ENCODE results near the gene NLN.

- no peak for TF ChIP-seq PPARA (CRISPR knock-in tag; IDR thresholded peaks at IDR 0.05; ENCODE audit: borderline replicate concordance)
- no peak for TF ChIP-seq ZFP30 (CRISPR knock-in tag; IDR thresholded peaks at IDR 0.05)
- TF ChIP-seq RARB (CRISPR knock-in tag; IDR thresholded peaks at IDR 0.05): no peak
- no peak for TF ChIP-seq SNAI2 (CRISPR knock-in tag; IDR thresholded peaks at IDR 0.05)
- TF ChIP-seq POU6F1 (CRISPR knock-in tag; IDR thresholded peaks at IDR 0.05; ENCODE audit: borderline replicate concordance, low read depth): no peak
- no peak for TF ChIP-seq ISL1 (CRISPR knock-in tag; IDR thresholded peaks at IDR 0.05)
- TF ChIP-seq, protein P1, sequence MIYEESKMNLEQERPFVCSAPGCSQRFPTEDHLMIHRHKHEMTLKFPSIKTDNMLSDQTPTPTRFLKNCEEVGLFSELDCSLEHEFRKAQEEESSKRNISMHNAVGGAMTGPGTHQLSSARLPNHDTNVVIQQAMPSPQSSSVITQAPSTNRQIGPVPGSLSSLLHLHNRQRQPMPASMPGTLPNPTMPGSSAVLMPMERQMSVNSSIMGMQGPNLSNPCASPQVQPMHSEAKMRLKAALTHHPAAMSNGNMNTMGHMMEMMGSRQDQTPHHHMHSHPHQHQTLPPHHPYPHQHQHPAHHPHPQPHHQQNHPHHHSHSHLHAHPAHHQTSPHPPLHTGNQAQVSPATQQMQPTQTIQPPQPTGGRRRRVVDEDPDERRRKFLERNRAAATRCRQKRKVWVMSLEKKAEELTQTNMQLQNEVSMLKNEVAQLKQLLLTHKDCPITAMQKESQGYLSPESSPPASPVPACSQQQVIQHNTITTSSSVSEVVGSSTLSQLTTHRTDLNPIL (CRISPR knock-in tag; IDR thresholded peaks at IDR 0.05; ENCODE audit: low read depth): no peak
- TF ChIP-seq CSRNP3 (CRISPR knock-in tag; IDR thresholded peaks at IDR 0.05): no peak
- no peak for TF ChIP-seq PATZ1 (CRISPR knock-in tag; IDR thresholded peaks at IDR 0.05; ENCODE audit: borderline replicate concordance)
- TF ChIP-seq ZNF565 (CRISPR knock-in tag; conservative IDR thresholded peaks at IDR 0.05; ENCODE audit: low read depth): no peak
- no peak for TF ChIP-seq TOX (CRISPR knock-in tag; IDR thresholded peaks at IDR 0.05; ENCODE audit: borderline replicate concordance)
- no peak for TF ChIP-seq ESRRG (CRISPR knock-in tag; IDR thresholded peaks at IDR 0.05)
- no peak for TF ChIP-seq ZFP3 (CRISPR knock-in tag; IDR thresholded peaks at IDR 0.05)
- TF ChIP-seq, protein P2, sequence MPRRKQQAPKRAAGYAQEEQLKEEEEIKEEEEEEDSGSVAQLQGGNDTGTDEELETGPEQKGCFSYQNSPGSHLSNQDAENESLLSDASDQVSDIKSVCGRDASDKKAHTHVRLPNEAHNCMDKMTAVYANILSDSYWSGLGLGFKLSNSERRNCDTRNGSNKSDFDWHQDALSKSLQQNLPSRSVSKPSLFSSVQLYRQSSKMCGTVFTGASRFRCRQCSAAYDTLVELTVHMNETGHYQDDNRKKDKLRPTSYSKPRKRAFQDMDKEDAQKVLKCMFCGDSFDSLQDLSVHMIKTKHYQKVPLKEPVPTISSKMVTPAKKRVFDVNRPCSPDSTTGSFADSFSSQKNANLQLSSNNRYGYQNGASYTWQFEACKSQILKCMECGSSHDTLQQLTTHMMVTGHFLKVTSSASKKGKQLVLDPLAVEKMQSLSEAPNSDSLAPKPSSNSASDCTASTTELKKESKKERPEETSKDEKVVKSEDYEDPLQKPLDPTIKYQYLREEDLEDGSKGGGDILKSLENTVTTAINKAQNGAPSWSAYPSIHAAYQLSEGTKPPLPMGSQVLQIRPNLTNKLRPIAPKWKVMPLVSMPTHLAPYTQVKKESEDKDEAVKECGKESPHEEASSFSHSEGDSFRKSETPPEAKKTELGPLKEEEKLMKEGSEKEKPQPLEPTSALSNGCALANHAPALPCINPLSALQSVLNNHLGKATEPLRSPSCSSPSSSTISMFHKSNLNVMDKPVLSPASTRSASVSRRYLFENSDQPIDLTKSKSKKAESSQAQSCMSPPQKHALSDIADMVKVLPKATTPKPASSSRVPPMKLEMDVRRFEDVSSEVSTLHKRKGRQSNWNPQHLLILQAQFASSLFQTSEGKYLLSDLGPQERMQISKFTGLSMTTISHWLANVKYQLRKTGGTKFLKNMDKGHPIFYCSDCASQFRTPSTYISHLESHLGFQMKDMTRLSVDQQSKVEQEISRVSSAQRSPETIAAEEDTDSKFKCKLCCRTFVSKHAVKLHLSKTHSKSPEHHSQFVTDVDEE (CRISPR knock-in tag; IDR thresholded peaks at IDR 0.05): no peak
Measured at GRCh38 chr5:65778126-65778525, 56.1 kb downstream of the NLN start.
